ENCODE measurements around the gene CDH4. TPM values are rescaled to one million over a fixed set of nuclear protein-coding genes. Genes with fewer than 3 reads are reported as not detected.

Gene CDH4
- total RNA-seq, 3 donors from 2014 or later (not counting 1 experiment from before 2014, with no cell fraction given), result 0.18 TPM; not detected in 2

DNA sequence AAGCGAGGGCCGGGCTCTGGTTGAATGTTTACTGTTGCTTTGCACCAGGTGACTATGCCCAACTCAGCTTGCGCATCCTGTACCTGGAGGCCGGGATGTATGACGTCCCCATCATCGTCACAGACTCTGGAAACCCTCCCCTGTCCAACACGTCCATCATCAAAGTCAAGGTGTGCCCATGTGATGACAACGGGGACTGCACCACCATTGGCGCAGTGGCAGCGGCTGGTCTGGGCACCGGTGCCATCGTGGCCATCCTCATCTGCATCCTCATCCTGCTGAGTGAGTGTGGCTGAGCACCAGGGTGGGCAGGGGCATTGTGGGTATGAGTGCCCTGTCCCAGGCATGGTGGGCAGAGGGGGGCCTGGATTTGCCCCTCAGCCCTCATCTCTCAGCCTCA is 677.5 kb downstream of the CDH4 start:
- no peaks in the 10 kb centered on the region for H3K4me1 Mint-ChIP-seq

DNA sequence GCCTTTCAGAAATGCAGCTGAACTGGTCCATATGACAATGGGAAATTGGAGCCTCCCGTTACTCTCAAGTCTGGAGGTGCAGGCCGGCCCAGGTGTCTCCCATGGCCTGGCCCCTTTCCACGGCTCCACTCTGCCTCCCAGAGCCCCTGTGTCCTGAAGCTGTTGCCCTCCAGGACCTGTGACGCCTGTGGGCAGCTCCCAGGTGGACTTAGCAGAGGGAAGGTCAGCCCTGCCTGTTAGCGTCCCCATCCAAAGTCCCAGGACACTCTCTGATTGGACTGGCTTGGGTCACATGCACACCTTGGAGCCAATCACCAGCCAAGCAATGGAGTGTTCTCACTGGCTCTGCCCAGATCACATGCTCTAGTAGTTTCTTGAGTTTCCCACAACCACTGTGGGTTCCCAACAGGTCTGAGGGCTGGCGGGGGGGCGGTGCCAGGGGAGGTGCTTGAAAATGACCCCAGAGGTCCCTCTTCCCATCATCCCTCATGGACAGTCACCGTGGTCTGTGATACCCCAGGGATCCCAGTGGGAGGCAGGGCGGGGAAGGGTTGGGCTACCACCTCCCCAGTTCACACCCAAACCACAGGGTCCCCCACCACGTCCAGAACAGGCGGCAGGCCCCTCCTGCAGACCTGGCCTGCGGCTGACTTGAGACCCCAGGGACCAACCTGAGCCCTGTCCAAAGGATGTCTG is 678.1 kb downstream of the CDH4 start:
- Mint-ChIP-seq H3K4me1 (peaks cover 3 to 4% of the 10 kb centered on the region in 2 donors), H3K27ac (no peak overlapping the region), H3K9me3 (no peaks in the 10 kb centered on the region), H3K27me3 (ENCODE audit: low read depth in 2 of 2) (peaks cover 0 to 6% of the 10 kb centered on the region in 2 donors), H3K36me3 (no peaks in the 10 kb centered on the region), H3K4me3 (no peak overlapping the region)
- H3K4me3 ChIP-seq (ENCODE audit: low read length), result no peak overlapping the region
- no peak for ATAC-seq
- WGBS (ENCODE audit: insufficient coverage), result 88% methylated on average over 12 of the region's 12 CpGs
- no peaks in the 10 kb centered on the region for H3K4me1 ChIP-seq (ENCODE audit: control insufficient read depth, insufficient read depth, low read length)
- no peaks in the 10 kb centered on the region for H3K9me3 ChIP-seq (ENCODE audit: control insufficient read depth, insufficient read depth, low read length)
- no peak overlapping the region for H3K27ac ChIP-seq (ENCODE audit: low read length)
- no peaks in the 10 kb centered on the region for H3K36me3 ChIP-seq (ENCODE audit: control insufficient read depth, insufficient read depth, low read length)
- TF ChIP-seq, protein P1, sequence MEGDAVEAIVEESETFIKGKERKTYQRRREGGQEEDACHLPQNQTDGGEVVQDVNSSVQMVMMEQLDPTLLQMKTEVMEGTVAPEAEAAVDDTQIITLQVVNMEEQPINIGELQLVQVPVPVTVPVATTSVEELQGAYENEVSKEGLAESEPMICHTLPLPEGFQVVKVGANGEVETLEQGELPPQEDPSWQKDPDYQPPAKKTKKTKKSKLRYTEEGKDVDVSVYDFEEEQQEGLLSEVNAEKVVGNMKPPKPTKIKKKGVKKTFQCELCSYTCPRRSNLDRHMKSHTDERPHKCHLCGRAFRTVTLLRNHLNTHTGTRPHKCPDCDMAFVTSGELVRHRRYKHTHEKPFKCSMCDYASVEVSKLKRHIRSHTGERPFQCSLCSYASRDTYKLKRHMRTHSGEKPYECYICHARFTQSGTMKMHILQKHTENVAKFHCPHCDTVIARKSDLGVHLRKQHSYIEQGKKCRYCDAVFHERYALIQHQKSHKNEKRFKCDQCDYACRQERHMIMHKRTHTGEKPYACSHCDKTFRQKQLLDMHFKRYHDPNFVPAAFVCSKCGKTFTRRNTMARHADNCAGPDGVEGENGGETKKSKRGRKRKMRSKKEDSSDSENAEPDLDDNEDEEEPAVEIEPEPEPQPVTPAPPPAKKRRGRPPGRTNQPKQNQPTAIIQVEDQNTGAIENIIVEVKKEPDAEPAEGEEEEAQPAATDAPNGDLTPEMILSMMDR (IDR thresholded peaks at IDR 0.05), result no peak
- no peaks in the 10 kb centered on the region for H3K27me3 ChIP-seq (ENCODE audit: control insufficient read depth, insufficient read depth, low read length)
- no peak for DNase-seq
- intact Hi-C loops (cut with micrococcal nuclease), result no loop called here

More for the DNA sequence above, 677.5 kb downstream of the CDH4 start:
- Mint-ChIP-seq H3K4me3 (no peak overlapping the region), H3K9me3 (no peaks in the 10 kb centered on the region), H3K27me3 (ENCODE audit: low read depth in 2 of 2) (peaks cover 0 to 3% of the 10 kb centered on the region in 2 donors), H3K27ac (no peak overlapping the region), H3K36me3 (no peaks in the 10 kb centered on the region)
- no peak overlapping the region for H3K4me3 ChIP-seq (ENCODE audit: low read length)
- H3K27ac ChIP-seq (ENCODE audit: low read length), result no peak overlapping the region
- TF ChIP-seq, protein P1 (IDR thresholded peaks at IDR 0.05), result no peak
- no peaks in the 10 kb centered on the region for H3K9me3 ChIP-seq (ENCODE audit: control insufficient read depth, insufficient read depth, low read length)
- ATAC-seq, result no peak
- no peak for DNase-seq
- WGBS (ENCODE audit: insufficient coverage), result 94% methylated on average over 12 of the region's 12 CpGs
- intact Hi-C loops (cut with micrococcal nuclease), result no loop called here
- no peaks in the 10 kb centered on the region for H3K36me3 ChIP-seq (ENCODE audit: control insufficient read depth, insufficient read depth, low read length)
- no peaks in the 10 kb centered on the region for H3K4me1 ChIP-seq (ENCODE audit: control insufficient read depth, insufficient read depth, low read length)
- H3K27me3 ChIP-seq (ENCODE audit: control insufficient read depth, insufficient read depth, low read length), result no peaks in the 10 kb centered on the region

DNA sequence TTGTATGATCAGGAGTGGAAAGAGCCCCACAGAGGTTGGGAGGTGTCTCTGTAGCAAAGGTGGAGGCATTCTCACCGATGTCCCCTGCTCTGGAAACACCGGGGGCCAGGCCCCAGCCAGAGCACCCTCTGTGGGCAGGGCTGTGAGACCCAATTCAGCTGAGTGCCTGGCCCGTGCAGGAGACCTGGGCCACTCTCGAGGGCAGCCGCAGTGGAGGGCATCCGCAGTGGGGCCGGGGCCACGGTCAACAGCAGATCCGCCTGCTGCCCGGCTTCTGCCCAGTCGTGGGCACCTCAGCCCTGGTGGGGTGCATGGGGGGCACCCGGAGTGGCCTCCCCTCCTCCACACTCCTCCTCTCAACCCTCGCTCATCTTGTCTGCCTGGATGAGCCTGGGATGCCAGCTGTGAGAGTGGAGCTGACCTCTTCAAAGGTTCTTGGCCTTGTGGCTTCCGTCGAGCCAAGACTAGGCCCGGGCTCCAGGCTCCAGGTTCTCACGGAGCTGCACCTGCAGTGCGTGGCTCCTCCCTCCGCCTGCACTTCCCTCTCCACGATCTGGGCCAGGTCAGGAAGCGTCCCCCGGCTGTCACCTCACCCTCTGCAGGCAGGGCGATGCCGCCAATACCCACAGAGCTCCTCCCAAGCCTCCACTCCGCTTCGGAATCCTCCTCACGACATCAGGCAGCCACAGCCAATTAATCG is 678.9 kb downstream of the CDH4 start:
- H3K27me3 Mint-ChIP-seq (ENCODE audit: low read depth in 2 of 2), result peaks cover 0 to 5% of the 10 kb centered on the region in 2 donors
- WGBS (ENCODE audit: insufficient coverage), result 90% methylated on average over 28 of the region's 28 CpGs
- H3K4me3 Mint-ChIP-seq, result no peak overlapping the region
- intact Hi-C loops (cut with micrococcal nuclease), result no loop called here
- H3K4me1 Mint-ChIP-seq, result peaks cover 3 to 5% of the 10 kb centered on the region in 2 donors
- Histone ChIP-seq H3K27ac (ENCODE audit: low read length) (no peak overlapping the region), H3K4me3 (ENCODE audit: low read length) (no peak overlapping the region), H3K27me3 (ENCODE audit: control insufficient read depth, insufficient read depth, low read length) (no peaks in the 10 kb centered on the region), H3K4me1 (ENCODE audit: control insufficient read depth, insufficient read depth, low read length) (no peaks in the 10 kb centered on the region), H3K9me3 (ENCODE audit: control insufficient read depth, insufficient read depth, low read length) (no peaks in the 10 kb centered on the region), H3K36me3 (ENCODE audit: control insufficient read depth, insufficient read depth, low read length) (no peaks in the 10 kb centered on the region)
- DNase-seq (no peak), ATAC-seq (no peak)
- TF ChIP-seq, protein P1 (IDR thresholded peaks at IDR 0.05), result no peak
- H3K27ac Mint-ChIP-seq, result no peak overlapping the region
- H3K9me3 Mint-ChIP-seq, result no peaks in the 10 kb centered on the region
- no peaks in the 10 kb centered on the region for H3K36me3 Mint-ChIP-seq
